GM19468 (cell line): ENCODE data around the gene GSDME.

ENCODE experiments used
- ATAC-seq: cut with Tn5 transposase; IDR thresholded peaks from one replicate; pipeline ENCODE4 v1.9.1; 2021; ENCODE audit warnings: mild to moderate bottlenecking, moderate library complexity, moderate number of reproducible peaks; ENCODE audit not compliant: unreplicated experiment; ENCODE audit errors: extremely low read depth

GSDME gene

GRCh38 chr7:24665564-24666294 lies 91.5 kb downstream of the GSDME start:
- ATAC-seq: no peak

GRCh38 chr7:24660546-24660945 lies 96.7 kb downstream of the GSDME start:
- no peak for ATAC-seq

- no peak for ATAC-seq
Measured at GRCh38 chr7:24659505-24659904, 97.8 kb downstream of the GSDME start.

GRCh38 chr7:24657980-24658379 lies 99.3 kb downstream of the GSDME start:
- no peak for ATAC-seq

GRCh38 chr7:24656608-24657007 lies 100.7 kb downstream of the GSDME start:
- ATAC-seq: no peak

- no peak for ATAC-seq
Measured at GRCh38 chr7:24654305-24654704, 103.0 kb downstream of the GSDME start.

- no peak for ATAC-seq
Measured at GRCh38 chr7:24653316-24654085, 103.8 kb downstream of the GSDME start.

GRCh38 chr7:24652251-24652939 lies 104.9 kb downstream of the GSDME start:
- ATAC-seq: no peak
